COLO668 (cell line): ENCODE data around the gene PEX11B.

Experiments used
- DNase-seq: peaks from one replicate; lab custom pipeline; 2025; ENCODE audit not compliant: unreplicated experiment; lab: John Stamatoyannopoulos, UW

PEX11B gene

DNA sequence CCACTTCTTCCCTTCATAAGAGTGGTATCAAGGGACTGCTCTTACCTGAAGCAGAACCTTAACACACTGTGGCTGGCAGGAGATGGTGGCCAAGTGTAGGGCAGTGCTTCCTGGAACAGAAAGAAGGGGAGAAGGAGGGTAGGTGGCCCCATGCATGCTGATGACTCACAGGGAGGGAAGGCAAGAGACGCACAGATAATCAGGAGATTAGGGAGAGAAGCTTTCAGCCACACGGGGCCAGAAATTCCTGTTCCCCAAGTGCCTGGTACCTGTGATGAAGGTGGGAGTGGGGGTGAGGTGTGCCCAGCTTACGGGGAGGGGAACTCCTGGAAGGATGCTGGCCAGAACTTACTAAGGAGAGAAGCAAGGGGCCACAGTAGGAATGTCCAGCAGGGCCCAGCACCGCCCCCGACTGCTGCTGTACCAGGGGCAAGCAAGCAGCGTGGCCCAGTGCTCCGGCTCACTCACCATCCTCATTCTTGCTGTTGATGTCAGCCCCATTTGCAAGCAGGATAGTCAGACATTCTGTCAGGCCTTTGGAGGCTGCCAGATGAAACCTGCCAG lies 40.5 kb downstream of the PEX11B start:
- DNase-seq = no peak

DNA sequence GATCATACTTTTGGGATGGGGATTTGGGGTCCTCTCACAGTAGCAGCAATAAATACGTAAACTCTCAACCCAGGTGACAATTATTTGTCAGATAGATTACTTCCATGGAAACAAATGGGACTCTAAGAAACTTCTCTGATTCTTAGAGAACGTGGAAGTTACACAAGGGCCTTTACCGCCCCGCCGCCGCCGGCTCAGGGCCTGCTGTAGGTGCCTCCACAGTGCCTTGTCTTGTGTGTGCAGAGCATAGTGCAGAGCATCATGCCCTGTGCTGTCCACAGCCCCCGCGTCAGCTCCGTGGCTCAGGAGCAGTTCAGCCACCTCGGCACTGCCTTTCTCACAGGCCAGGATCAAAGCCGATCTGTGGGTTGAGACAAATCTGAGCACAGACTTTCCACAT lies 43.9 kb downstream of the PEX11B start:
- no peak for DNase-seq

DNA sequence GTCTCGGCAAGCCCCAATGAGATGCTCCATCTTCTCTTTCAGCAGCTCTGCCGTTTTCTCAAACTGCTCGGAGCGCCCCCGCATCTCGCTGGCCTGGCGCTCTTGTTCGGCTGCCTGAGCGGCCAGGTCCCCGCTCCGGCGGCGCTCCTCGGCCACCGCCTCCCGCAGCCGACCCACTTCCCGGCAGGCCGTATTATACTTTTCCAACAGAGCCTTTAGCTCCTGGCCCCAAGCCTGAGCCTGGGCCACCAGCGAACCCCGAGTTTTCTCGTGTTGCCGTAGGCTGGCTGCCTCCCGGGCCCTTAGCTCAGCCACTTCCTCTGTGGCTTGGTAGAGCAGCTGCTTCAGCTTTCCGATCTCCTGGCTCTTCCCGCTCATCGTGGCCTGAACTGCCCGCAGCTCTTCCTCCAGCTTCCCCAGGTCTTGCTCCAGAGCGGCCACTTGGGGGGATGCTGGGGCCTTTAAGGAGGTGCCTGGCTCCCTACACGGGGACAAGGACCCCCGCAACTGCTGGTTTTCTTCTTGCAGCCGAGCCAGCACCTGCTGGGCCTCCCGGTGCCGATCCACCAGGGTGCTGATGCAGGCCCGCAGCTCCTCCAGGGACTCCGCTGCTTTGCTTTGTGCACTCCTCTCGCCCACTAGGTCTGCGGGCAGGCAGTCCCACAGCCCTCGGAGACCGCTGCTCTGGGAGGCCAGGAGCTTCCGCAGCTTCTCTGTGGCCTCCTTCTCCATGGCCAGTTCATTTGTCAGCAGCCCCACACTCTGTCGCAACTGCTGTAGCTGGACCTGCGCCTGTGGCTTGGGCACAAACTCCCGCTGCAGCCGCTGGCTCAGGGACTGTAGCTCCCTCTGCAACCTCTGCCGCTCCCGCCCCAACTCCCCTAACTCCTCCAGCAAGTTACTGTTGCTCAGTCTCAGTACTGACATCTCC lies 46.3 kb downstream of the PEX11B start:
- DNase-seq = peak; percentile 62

DNA sequence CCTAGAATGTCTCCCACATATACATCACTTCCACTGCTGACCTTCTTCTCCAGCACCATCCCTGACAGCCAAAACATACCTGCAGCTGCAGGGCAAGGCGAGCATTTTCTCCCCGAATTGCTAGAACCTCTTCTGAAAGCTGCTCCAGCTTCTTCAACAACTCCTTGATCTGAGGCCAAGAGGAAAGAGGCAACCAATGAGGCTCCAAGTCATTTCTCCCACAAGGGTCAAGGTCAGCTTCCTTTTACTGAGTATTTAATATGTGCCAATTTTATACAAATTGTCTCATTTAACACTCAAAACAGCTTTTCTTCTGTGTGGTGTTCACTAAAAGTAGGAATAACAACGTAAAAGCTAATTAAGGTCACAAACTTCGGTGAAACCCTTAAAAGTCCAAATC lies 50.3 kb downstream of the PEX11B start:
- DNase-seq = no peak

DNA sequence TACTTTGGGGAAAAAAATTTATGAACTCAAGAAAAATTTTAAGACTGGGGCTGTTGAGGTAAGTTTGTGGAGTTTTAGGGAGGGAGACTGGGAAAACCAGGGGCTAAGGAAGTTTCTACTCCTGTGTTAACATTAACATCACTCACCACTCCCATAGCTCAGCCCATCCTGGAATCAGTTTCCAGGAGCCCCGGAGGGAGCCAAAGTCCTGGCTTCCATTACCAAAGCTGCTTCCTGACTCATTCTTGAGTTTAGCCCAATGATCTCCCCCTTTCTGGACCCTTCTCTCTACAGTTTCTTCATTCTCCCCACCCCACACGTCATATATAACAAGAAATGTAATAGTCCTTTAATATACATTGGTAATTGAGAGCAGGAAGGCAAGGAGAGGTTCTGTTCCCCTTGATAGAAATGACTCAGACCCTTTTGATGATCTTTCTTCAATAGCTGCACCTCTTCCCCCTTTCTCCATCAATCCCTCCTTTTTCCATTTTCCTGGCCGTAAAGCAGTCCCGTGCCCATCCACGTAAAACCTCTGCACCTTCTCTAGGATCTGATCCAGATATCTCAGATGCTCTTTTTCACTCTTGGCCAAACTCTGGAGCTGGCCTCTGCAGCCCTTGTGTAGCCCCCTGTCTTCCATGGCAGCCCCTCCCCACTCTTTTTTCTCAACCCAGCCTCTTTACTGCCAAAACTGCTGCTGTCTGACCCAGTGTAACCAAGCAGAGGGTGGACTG lies 55.1 kb downstream of the PEX11B start:
- no peak for DNase-seq
